Panc1 (cell line): ENCODE results near the gene COL16A1. TPM values are rescaled to one million over a fixed set of nuclear protein-coding genes. Genes with fewer than 3 reads are reported as not detected.

Experiments
- ATAC-seq: fragments of 200-7000 bp; cut with Tn5 transposase; 2 replicates; pipeline ENCODE4 v1.9.1; 2020; ENCODE audit warnings: mild to moderate bottlenecking, moderate library complexity
- BruUV-seq: library from RNA; stranded (reverse); fragments of 400-500 nt; replicated peaks from 2 replicates; lab custom pipeline; 2021; lab: Mats Ljungman, UMichigan
- CTCF ChIA-PET: fragments of 300-600 bp; sonication (Branson Sonifier 250); formaldehyde crosslinking; loops from one replicate; lab custom pipeline; 2022; ENCODE audit warnings: antibody characterized with exemption; lab: Charles Lee
- POLR2A ChIA-PET: fragments of 300-600 bp; sonication (Branson Sonifier 250); formaldehyde crosslinking; loops from one replicate; lab custom pipeline; 2022; ENCODE audit warnings: antibody characterized with exemption; lab: Charles Lee
- DNase-seq: peaks from one replicate; pipeline ENCODE4 v3.0.0-alpha.2; 2010; ENCODE audit warnings: low read depth, low spot score
- H3K27ac ChIP-seq: 2 replicates; pipeline ENCODE4 v1.5.1; 2011; ENCODE audit warnings: mild to moderate bottlenecking, low read length, inconsistent platforms
- H3K27me3 ChIP-seq: fragments of 200-500 bp; sonication (Bioruptor generic); 2 replicates; pipeline ENCODE4 v1.6.0; 2014; ENCODE audit warnings: low read length, inconsistent platforms; ENCODE audit not compliant: control insufficient read depth, insufficient read depth
- H3K36me3 ChIP-seq: fragments of 200-500 bp; sonication (Bioruptor generic); 2 replicates; pipeline ENCODE4 v1.5.1; 2014; ENCODE audit warnings: inconsistent platforms, mild to moderate bottlenecking, low read length, moderate library complexity; ENCODE audit not compliant: control insufficient read depth, insufficient read depth
- H3K4me1 ChIP-seq: 2 replicates; pipeline ENCODE4 v1.5.1; 2011; ENCODE audit warnings: inconsistent platforms, mild to moderate bottlenecking, low read length, moderate library complexity; ENCODE audit not compliant: control insufficient read depth, insufficient read depth
- H3K4me3 ChIP-seq, 2 experiments: 2 replicates each; pipeline ENCODE4 v1.5.1; 2011 to 2012; ENCODE audit warnings: low read depth in 2 of 2, low read length in 2 of 2, mild to moderate bottlenecking in 2 of 2, inconsistent platforms in 1 of 2, moderate library complexity in 1 of 2
- H3K9me3 ChIP-seq: fragments of 200-500 bp; sonication (Bioruptor generic); 2 replicates; pipeline ENCODE4 v1.5.1; 2014; ENCODE audit warnings: low read depth, mild to moderate bottlenecking, inconsistent platforms, low read length, moderate library complexity; ENCODE audit not compliant: control insufficient read depth, insufficient read depth
- POLR2AphosphoS5 ChIP-seq: IDR thresholded peaks from 2 replicates; pipeline ENCODE4 v1.6.1; 2012; ENCODE audit warnings: mild to moderate bottlenecking, low read depth, low read length, moderate library complexity
- REST ChIP-seq, 2 experiments: IDR thresholded peaks; 2 replicates each; pipeline ENCODE4 v1.6.1; 2011 to 2012; ENCODE audit warnings: low read depth in 2 of 2, control low read depth in 1 of 2, low read length in 1 of 2, mild to moderate bottlenecking in 1 of 2, moderate library complexity in 1 of 2; ENCODE audit not compliant: insufficient read depth in 1 of 2
- SIN3A ChIP-seq: IDR thresholded peaks from 2 replicates; pipeline ENCODE4 v1.6.1; 2012; ENCODE audit warnings: low read depth, mild to moderate bottlenecking, low read length, moderate library complexity, borderline replicate concordance; ENCODE audit not compliant: insufficient read depth
- TCF7L2 ChIP-seq: IDR thresholded peaks from 2 replicates; pipeline ENCODE4 v1.6.1; 2011; ENCODE audit warnings: mild to moderate bottlenecking, low read depth, low read length, inconsistent platforms
- in situ Hi-C: cut with HindIII; loops from 2 replicates; pipeline ENCODE4 v1.10.0; 2016; ENCODE audit warnings: low sequenced_read_pairs, low pct_unique_long_range_greater_than_20kb
- intact Hi-C: fragments of 100-400 bp; cut with micrococcal nuclease; formaldehyde crosslinking; loops from one replicate; pipeline ENCODE4 v1.10.0; 2022; ENCODE audit not compliant: unreplicated experiment
- total RNA-seq: library from RNA; stranded (reverse); gene quantifications from one replicate; pipeline ENCODE4 v1.2.1, GENCODE V29; 2021; ENCODE audit not compliant: unreplicated experiment
- TF ChIP-seq, protein P1 (sequence below): fragments of 450-650 bp; IDR thresholded peaks from 2 replicates; pipeline ENCODE4 v1.5.1; 2017; ENCODE audit warnings: mild to moderate bottlenecking

COL16A1 gene
- total RNA-seq, 1 experiment from 2014 or later, result 7.6 TPM

DNA sequence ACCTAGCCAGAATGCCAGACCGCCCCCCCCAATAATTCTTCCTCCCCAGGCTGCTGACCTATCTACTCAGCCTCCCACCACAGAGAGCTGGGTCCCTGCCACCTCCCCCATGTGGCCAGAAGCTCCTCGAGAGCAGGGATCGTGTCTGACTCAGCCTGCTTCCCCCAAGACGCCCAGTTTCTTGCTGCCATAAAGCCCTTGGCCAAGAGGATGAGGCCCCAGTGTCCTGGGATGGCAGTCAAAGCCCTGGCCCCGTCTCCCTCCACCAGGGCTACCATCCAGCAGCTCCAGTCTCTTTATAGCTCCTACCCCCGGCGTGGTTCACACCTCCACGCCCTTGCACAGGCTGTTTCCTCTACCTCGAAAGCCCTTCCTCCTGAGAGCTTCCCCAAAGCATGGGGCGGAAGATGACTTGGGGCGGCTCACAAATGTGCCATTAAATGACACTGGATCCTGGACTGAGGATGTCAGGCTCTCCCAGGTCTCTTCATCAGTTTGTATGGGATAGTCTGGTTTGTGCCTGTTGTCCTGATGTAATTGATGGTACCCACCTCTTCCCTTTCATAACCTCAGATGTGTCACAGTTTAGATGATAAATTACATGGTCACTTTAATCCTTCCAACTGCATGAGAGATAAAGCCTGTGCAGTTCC is 47.2 kb upstream of the COL16A1 start:
- TF ChIP-seq, protein P1, sequence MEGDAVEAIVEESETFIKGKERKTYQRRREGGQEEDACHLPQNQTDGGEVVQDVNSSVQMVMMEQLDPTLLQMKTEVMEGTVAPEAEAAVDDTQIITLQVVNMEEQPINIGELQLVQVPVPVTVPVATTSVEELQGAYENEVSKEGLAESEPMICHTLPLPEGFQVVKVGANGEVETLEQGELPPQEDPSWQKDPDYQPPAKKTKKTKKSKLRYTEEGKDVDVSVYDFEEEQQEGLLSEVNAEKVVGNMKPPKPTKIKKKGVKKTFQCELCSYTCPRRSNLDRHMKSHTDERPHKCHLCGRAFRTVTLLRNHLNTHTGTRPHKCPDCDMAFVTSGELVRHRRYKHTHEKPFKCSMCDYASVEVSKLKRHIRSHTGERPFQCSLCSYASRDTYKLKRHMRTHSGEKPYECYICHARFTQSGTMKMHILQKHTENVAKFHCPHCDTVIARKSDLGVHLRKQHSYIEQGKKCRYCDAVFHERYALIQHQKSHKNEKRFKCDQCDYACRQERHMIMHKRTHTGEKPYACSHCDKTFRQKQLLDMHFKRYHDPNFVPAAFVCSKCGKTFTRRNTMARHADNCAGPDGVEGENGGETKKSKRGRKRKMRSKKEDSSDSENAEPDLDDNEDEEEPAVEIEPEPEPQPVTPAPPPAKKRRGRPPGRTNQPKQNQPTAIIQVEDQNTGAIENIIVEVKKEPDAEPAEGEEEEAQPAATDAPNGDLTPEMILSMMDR, result no peak
- TF ChIP-seq REST (IDR thresholded peaks at IDR 0.05; ENCODE audit: insufficient read depth in 1 of 2, low read depth in 2 of 2, low read length in 1 of 2) (no peak), SIN3A (no peak), POLR2AphosphoS5 (no peak), TCF7L2 (no peak)
- Histone ChIP-seq H3K4me1 (peaks cover 43% of the 10 kb centered on the region), H3K27me3 (no peaks in the 10 kb centered on the region), H3K4me3 (no peak overlapping the region), H3K36me3 (no peaks in the 10 kb centered on the region), H3K27ac (no peak overlapping the region), H3K9me3 (no peaks in the 10 kb centered on the region)
- ChIA-PET POLR2A (no interaction called here), CTCF (no interaction called here)
- no TSS peak for BruUV-seq
- ATAC-seq, result no peak
- no peak for DNase-seq
- intact Hi-C loops, result no loop called here
- in situ Hi-C loops, result no loop called here

- Histone ChIP-seq H3K4me1 (peaks cover 45% of the 10 kb centered on the region), H3K9me3 (no peaks in the 10 kb centered on the region), H3K27ac (no peak overlapping the region), H3K27me3 (no peaks in the 10 kb centered on the region), H3K4me3 (no peak overlapping the region), H3K36me3 (no peaks in the 10 kb centered on the region)
- ATAC-seq (no peak), DNase-seq (no peak)
- intact Hi-C loops (loop anchor here (10.0 kb wide), 1 partner anchor 85 kb away; no protein-coding TSS in a partner anchor), in situ Hi-C loops (no loop called here)
- no peak for TF ChIP-seq REST (IDR thresholded peaks at IDR 0.05; ENCODE audit: insufficient read depth in 1 of 2, low read depth in 2 of 2, low read length in 1 of 2)
- no peak for TF ChIP-seq POLR2AphosphoS5
- TF ChIP-seq, protein P1, result no peak
- TF ChIP-seq TCF7L2, result no peak
- no peak for TF ChIP-seq SIN3A
- ChIA-PET POLR2A (no interaction called here), CTCF (interaction anchor here (0.5 kb wide), 1 partner anchor 273 kb away, joined by 3 read pairs; no protein-coding TSS in a partner anchor)
- BruUV-seq, result no TSS peak
Measured at GRCh38 chr1:31749785-31750735, 46.2 kb upstream of the COL16A1 start.
